Hindlimb muscle (tissue), 1 donor: ENCODE measurements around the gene MYCBP2. TPM values are rescaled to one million over a fixed set of nuclear protein-coding genes. Genes with fewer than 3 reads are reported as not detected.
A peak's percentile ranks its signal among the peaks of the same experiment; 100 is the strongest.
"Not testable (repeated sequence)": the region's sequence is repeated elsewhere in the genome, so short reads cannot be mapped to it uniquely, and the experiment has no call there.

ENCODE experiments used
- DNase-seq: peaks from one replicate; pipeline ENCODE4 v3.0.0-alpha.2; 2013
- polyA plus RNA-seq: library from polyadenylated mRNA; unstranded; fragments of 120-200 nt; gene quantifications from one replicate; pipeline ENCODE4 v1.2.1, GENCODE V29; 2013; ENCODE audit not compliant: insufficient read length

Gene MYCBP2
- polyA plus RNA-seq, 1 donor, result 47.9 TPM

- peak; percentile 90 for DNase-seq
Measured at GRCh38 chr13:77026861-77027621, 299.9 kb downstream of the MYCBP2 start, which contains the start of gene FBXL3. Gene FBXL3, minus strand, starts transcription at chr13:77027159. Its CDS starts 5,299 bp downstream, at chr13:77021860.

GRCh38 chr13:77026255-77026860 lies 300.5 kb downstream of the MYCBP2 start:
- DNase-seq, result peak; percentile 69

GRCh38 chr13:77022341-77022740 lies 304.6 kb downstream of the MYCBP2 start:
- DNase-seq, result no peak

GRCh38 chr13:77019756-77020155 lies 307.1 kb downstream of the MYCBP2 start:
- no peak for DNase-seq

- no peak for DNase-seq
Measured at GRCh38 chr13:77016888-77017623, 309.8 kb downstream of the MYCBP2 start.

- no peak for DNase-seq
Measured at GRCh38 chr13:77016251-77016812, 310.6 kb downstream of the MYCBP2 start.

- no peak for DNase-seq
Measured at GRCh38 chr13:77014906-77015685, 311.8 kb downstream of the MYCBP2 start.

GRCh38 chr13:77013853-77014542 lies 312.9 kb downstream of the MYCBP2 start:
- no peak for DNase-seq

- not testable (repeated sequence) for DNase-seq
Measured at GRCh38 chr13:77009719-77010118, 317.2 kb downstream of the MYCBP2 start.

- no peak for DNase-seq
Measured at GRCh38 chr13:77009011-77009410, 317.9 kb downstream of the MYCBP2 start.

- DNase-seq, result not testable (repeated sequence)
Measured at GRCh38 chr13:77008337-77008736, 318.6 kb downstream of the MYCBP2 start.

- DNase-seq, result no peak
Measured at GRCh38 chr13:77002590-77003190, 324.2 kb downstream of the MYCBP2 start.

GRCh38 chr13:77001963-77002587 lies 324.8 kb downstream of the MYCBP2 start:
- no peak for DNase-seq

GRCh38 chr13:77001540-77001939 lies 325.4 kb downstream of the MYCBP2 start:
- no peak for DNase-seq

GRCh38 chr13:77000475-77000874 lies 326.4 kb downstream of the MYCBP2 start:
- DNase-seq, result no peak

Other genes with a start within 250 kb of the MYCBP2 start
- 0.32 TPM for gene SCEL, start 208.6 kb upstream of the MYCBP2 start, polyA plus RNA-seq